Amniotic stem cell (primary cell): ENCODE data around the gene CNTNAP2.

Experiments used
- DNase-seq: peaks from one replicate; lab custom pipeline; 2025; lab: John Stamatoyannopoulos, UW

CNTNAP2 gene

GRCh38 chr7:146296028-146296427, 179.4 kb downstream of the CNTNAP2 start:
- no peak for DNase-seq

DNA sequence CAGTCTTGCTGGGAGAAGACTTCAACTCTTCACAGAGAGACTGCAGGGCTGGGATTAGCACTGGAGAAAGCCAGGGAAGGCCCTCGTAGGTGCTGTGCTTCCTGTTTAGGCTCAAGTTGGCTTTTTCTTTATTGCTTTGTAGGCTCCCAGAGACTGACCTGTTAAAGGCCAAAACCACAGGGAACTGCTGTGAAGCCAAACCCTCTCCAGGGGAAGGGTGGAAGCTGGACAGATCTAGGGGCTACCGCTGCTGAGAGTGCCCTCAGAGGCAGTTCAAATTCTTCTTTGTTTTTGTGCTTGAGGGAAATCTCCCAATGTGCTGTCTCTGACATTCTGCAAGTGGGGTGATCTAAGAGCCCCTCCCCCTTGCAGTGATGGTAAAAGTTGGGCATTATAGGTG, 198.4 kb downstream of the CNTNAP2 start:
- DNase-seq, result no peak

DNA sequence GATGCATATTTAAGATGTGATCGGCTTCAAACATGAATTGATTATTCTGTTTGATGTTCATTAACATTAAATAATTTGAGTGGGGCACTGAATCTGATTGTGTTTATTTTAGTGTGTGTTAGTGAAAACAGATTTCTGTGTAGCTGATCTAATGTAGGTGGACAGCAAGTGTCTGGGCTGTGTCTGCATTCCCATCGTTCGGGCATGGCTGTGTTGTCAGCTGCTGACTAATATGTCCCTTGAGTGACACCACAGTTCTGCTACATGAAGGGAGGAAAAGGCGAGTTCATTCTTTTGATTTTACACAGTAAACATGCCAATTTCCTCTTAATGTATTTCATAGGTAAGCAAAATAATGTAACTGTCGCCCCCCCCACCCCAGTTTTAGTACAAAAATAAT, 203.0 kb downstream of the CNTNAP2 start:
- no peak for DNase-seq

DNA sequence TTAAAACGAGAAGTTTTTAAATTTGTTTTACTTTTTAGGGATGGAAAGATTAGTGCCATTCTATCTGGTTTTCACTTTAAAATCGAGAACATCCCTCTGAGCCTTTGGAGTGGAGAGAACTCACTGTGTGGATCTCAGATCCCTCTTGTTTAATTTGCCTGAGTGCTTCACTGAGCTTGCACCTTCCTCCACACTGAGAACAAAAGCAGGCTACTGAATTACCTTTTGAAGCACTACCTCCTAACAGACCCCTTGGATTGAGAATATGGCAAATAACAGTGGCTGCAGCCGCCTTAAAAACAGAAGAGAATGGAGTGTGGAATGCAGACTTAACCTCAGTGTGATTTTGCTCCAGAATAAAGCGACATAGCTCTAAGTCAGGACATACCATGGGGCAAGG, 204.7 kb downstream of the CNTNAP2 start:
- no peak for DNase-seq

DNA sequence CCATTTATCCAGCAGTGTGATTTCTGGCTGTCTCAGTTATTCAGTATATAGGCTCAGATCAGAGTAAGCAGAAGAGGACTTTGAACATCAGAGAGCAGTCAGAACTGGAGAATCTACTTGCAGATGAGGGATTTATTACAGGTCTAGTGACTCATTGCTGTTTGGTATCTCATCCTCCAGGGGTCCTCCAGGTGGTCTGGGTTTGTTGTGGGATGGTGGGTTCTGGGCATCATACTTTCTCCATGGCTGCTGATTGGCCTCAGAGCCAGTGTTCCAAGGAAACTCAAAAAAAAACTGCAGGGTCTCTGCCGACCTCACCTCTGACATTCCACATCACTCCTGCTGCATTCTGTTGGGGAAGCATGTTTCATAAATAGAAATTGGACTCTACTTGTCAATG, 214.8 kb downstream of the CNTNAP2 start:
- no peak for DNase-seq

GRCh38 chr7:146345251-146345650, 228.7 kb downstream of the CNTNAP2 start:
- DNase-seq, result no peak

DNA sequence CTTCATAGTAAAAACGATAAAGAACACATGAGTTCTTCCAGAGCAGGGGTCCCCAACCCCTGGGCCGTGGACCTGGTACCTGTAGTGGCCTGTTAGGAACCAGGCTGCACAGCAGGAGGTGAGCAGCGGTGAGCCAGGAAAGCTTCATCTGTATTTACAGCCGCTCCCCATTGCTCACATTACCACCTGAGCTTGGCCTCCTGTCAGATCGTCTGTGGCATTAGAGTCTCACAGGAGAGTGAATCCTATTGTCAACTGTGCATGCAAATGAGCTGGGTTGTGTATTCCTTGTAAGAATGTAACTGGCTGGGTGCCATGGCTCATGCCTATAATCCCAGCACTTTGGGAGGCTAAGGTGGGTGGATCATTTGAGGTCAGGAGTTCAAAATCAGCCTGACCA, 229.5 kb downstream of the CNTNAP2 start:
- DNase-seq, result no peak

DNA sequence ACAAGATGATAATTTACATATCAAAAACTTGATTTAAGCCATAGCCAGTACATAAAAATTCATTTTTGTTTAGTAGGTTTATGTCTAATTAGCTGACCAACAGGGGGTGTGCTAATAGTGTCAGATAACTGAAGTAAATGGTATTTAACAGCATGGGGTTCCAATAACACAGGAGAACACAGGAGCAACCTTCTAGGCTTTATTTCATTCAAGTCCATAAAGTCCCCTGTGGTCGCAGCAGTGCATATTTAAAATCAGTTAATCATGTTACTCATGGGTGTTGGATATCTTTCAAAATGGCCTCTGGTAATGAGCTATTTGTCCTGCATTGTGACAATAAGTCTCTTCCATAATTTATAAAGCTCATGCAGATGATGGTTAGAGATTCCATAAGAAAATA, 238.6 kb downstream of the CNTNAP2 start:
- DNase-seq, result no peak

- DNase-seq, result no peak
Observed at GRCh38 chr7:146359176-146359575, 242.6 kb downstream of the CNTNAP2 start.

DNA sequence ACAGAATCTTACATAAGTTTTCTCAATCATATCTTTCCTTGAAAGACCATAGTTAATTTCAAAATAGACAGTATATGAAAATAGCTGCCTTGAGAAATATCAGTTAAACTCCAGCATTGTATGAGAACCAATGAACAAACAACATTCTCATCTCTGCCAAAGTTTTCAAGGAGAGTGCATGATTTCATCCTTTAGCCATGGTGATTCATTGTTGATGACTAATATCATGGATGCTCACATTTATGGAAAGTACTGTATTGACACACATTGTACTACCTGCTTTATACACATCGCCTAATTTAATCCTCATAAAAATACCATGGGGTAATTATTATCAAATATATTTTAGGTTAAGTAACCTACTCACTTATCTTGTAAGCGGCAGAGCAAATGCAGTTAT, 250.3 kb downstream of the CNTNAP2 start:
- peak; percentile 23 for DNase-seq

- DNase-seq, result no peak
Observed at GRCh38 chr7:146370171-146370570, 253.6 kb downstream of the CNTNAP2 start.

- no peak for DNase-seq
Observed at GRCh38 chr7:146375170-146375569, 258.6 kb downstream of the CNTNAP2 start.

GRCh38 chr7:146378196-146378595, 261.6 kb downstream of the CNTNAP2 start:
- no peak for DNase-seq

- no peak for DNase-seq
Observed at GRCh38 chr7:146387140-146387539, 270.5 kb downstream of the CNTNAP2 start.

DNA sequence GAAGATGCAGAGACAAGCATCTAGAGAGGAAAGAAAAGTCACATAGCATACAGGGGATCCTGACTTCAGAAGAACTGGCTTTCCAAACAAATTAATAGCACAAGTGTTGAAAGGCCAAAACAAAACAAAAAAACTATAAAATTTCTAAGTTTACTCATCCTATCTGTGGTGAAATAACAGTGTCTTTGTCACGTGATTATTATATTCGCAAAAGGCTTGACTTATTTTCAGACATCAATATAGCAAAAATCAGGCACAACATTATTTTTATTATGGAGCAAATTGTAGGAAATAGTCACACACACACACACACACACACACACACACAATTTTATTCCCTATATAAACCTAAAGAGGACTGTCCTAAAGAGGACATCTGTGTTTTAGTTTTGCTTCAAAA, 272.3 kb downstream of the CNTNAP2 start:
- DNase-seq, result no peak

DNA sequence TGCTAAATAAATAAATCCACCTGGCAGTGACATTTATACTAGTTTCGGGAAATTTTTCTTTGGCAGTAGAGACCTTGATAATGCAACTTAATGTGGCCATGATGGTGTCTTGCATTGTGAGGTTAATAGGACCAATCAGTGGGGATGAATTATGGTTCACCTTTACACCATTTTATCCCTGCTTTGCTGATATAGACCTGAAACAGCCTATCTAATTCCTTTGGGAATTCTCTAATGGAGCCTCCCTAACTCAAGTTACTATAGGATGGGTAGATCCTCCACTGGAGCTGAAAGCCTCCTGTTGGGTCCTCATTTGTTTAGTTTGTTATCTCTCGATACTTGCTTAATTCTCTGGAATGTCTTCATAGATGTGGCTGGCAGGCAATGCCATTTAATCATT, 276.7 kb downstream of the CNTNAP2 start:
- DNase-seq, result no peak

- no peak for DNase-seq
Observed at GRCh38 chr7:146397141-146397540, 280.5 kb downstream of the CNTNAP2 start.

GRCh38 chr7:146401939-146402338, 285.3 kb downstream of the CNTNAP2 start:
- DNase-seq, result no peak

DNA sequence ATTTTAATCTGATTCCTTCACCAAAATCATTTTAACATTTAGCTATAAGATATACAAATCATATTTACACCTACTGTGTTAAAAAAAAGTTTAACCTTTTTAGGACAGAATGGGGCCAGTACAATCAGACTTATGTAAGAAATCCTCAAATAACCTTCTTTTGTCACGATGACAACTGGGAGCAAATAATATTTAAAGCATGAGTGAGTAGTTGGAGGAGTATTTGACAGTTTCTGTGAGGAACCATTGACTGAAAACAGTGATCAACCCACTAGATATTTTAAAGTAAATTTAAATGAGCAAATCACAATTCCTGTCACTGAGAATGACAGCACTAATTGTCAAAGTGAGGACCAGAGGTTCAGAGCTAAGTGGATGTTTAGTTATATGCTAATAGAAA, 289.1 kb downstream of the CNTNAP2 start:
- no peak for DNase-seq

DNA sequence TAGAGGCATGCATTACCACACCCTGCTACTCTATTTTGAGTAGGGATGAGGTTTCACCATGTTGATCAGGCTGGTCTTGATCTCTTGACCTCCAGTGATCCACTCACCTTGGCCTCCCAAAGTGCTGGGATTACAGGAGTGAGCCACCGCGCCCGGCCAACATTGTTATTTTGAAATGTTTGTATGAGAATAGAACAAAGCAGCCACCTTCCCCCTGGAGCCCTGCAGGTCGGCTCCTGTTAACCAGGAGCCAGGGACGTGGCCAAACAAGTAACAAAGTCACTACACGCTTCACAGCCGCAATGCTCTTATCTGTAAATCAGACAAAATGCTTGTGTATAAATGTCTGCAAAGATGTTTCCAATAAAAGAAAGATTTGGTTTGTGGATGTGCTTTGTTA, 295.4 kb downstream of the CNTNAP2 start:
- no peak for DNase-seq

- no peak for DNase-seq
Observed at GRCh38 chr7:146412781-146413180, 296.2 kb downstream of the CNTNAP2 start.

GRCh38 chr7:146414373-146414772, 297.8 kb downstream of the CNTNAP2 start:
- DNase-seq, result no peak

GRCh38 chr7:146414937-146415336, 298.3 kb downstream of the CNTNAP2 start:
- DNase-seq, result no peak

- DNase-seq, result no peak
Observed at GRCh38 chr7:146417176-146417575, 300.6 kb downstream of the CNTNAP2 start.

DNA sequence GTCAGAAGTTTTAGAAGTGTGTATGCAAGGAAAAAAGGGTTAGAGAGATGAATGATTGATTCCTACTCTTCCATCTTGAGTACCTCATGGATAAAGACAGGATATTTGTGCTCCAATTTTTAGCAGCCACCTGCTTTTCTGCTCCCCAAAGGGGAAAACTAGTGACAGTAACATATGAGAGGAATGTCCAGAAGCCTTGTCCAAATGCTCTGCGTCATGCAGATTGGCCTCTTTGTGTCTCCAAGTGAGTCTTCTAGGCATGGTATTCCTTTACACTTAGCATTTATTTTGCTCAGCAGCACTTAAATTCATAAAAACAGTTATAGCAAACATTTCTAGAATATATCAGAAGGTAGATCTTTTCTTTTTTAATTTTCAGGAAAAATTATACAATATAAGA, 306.8 kb downstream of the CNTNAP2 start:
- DNase-seq, result no peak
